Measurements from ENCODE around the gene COBLL1.
"Not testable (repeated sequence)": the region's sequence is repeated elsewhere in the genome, so short reads cannot be mapped to it uniquely, and the experiment has no call there.

Gene COBLL1, protein sequence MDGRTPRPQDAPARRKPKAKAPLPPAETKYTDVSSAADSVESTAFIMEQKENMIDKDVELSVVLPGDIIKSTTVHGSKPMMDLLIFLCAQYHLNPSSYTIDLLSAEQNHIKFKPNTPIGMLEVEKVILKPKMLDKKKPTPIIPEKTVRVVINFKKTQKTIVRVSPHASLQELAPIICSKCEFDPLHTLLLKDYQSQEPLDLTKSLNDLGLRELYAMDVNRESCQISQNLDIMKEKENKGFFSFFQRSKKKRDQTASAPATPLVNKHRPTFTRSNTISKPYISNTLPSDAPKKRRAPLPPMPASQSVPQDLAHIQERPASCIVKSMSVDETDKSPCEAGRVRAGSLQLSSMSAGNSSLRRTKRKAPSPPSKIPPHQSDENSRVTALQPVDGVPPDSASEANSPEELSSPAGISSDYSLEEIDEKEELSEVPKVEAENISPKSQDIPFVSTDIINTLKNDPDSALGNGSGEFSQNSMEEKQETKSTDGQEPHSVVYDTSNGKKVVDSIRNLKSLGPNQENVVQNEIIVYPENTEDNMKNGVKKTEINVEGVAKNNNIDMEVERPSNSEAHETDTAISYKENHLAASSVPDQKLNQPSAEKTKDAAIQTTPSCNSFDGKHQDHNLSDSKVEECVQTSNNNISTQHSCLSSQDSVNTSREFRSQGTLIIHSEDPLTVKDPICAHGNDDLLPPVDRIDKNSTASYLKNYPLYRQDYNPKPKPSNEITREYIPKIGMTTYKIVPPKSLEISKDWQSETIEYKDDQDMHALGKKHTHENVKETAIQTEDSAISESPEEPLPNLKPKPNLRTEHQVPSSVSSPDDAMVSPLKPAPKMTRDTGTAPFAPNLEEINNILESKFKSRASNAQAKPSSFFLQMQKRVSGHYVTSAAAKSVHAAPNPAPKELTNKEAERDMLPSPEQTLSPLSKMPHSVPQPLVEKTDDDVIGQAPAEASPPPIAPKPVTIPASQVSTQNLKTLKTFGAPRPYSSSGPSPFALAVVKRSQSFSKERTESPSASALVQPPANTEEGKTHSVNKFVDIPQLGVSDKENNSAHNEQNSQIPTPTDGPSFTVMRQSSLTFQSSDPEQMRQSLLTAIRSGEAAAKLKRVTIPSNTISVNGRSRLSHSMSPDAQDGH
- total RNA-seq = 0 to 0.05 (median 0.04) reads per million in 3 experiments

GRCh38 chr2:164841719-164842623 is at the start of gene COBLL1:
TSS of gene COBLL1 (minus strand) at chr2:164841823. CDS start at chr2:164841196, 627 bp downstream.
- DNase-seq = no peak

- DNase-seq = no peak
Observed at GRCh38 chr2:164890544-164890943, 48.9 kb upstream of the COBLL1 start.

- DNase-seq = no peak
Observed at GRCh38 chr2:164888592-164888991, 47.0 kb upstream of the COBLL1 start.

- DNase-seq = no peak
Observed at GRCh38 chr2:164887434-164888144, 46.0 kb upstream of the COBLL1 start.

GRCh38 chr2:164882276-164882675 is 40.7 kb upstream of the COBLL1 start:
- no peak for DNase-seq

DNA sequence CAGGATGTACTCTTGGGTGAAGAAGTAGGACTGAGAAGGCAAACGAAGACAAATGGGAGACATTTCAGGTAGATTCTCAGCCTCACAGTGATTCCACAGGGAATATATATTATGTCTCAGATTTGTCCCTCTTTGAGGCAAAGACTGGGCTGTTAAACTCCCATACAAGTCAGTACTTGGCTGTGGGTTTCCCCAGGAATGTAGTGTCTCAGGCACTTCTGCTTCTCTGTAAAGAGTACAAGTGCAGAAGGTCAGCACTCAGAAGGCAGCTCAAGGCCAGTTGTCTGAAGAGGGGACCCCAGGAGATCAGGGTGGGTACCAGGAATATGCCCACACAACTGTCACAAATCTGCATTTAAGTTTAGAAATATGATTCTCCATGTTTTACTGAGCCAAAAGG is 39.9 kb upstream of the COBLL1 start:
- DNase-seq = no peak

DNA sequence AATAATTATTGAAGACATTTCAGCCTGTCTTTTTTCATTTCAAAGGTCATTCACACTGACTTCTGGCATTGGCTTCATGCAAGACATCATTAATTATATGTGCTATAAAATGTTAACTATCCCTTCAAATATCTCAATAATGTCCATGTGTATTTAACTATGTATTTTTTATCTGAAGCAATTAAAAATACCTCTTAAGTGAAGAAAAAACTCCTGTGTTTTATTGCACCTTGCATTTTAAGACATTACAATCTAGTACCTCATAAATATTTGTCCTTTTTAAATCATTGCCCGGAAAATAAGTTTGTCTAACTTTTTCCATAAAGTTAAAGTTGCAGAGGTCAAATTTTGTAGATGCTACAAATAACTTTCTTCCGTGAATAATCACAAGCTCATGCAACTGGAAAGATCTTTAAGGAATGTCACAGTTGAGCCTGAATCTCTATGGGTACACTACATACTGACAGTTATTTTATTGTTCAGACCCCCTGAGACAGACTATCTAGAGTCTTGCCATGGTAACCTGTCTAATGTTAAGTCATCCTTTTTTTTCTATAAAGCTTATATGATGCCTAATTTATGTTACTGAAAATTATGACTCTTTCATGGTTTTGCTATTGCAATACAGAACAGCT is 38.4 kb upstream of the COBLL1 start:
- no peak for DNase-seq

- no peak for DNase-seq
Observed at GRCh38 chr2:164877927-164878326, 36.3 kb upstream of the COBLL1 start.

DNA sequence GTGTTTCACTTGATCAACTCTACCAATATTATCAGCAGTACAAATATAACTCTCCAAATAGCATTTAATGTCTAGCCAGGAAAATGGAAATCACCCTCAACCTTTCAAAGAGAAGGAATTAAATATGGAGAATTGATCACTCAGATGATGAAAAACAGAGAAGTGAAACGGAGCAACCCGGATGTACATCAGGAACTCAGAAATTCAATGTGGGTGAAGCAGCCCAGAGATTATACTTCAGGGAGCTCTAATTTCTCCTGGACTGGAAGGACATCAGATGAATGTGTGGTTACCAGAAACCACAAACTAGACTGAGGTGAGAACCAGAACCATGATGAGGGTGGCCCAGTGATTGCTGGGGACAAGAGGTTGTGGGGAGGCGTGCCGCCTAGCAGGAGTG is 35.5 kb upstream of the COBLL1 start:
- no peak for DNase-seq

GRCh38 chr2:164875334-164876205 is 33.9 kb upstream of the COBLL1 start:
- DNase-seq = no peak

DNA sequence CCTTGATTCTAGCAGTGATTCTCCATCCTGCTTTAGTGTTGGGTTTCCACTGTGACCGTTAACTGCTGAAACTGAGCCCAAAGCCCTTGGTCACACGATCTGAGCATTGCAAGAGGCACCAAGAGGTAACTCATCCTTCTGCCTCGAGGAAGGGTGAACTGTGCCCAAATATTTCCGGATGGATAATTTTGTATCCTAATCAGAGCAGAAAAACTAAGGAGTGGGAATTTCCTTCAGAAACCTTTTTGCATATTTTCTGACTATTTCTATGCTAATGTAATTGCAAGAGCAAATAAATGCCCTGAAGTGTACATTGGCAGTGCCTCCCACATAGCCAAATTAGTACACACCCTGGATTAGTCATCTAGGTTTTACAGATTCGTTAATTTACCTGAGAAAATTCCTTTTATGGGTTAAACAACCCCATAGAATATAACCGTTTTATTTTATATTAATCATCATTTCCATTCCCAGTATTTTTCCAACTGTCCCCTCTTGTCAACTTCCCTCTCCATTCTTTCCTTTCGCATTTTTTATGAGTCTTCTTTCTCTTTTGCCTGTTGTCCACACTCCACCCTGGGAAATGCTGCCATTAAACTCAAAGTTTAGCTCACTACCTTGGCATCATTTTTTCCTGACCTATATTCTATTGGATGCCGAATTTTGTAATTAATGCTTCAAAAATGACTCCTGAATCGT is 31.7 kb upstream of the COBLL1 start:
- no peak for DNase-seq

GRCh38 chr2:164871404-164871803 is 29.8 kb upstream of the COBLL1 start:
- DNase-seq = no peak

GRCh38 chr2:164869420-164869772 is 27.8 kb upstream of the COBLL1 start:
- no peak for DNase-seq

DNA sequence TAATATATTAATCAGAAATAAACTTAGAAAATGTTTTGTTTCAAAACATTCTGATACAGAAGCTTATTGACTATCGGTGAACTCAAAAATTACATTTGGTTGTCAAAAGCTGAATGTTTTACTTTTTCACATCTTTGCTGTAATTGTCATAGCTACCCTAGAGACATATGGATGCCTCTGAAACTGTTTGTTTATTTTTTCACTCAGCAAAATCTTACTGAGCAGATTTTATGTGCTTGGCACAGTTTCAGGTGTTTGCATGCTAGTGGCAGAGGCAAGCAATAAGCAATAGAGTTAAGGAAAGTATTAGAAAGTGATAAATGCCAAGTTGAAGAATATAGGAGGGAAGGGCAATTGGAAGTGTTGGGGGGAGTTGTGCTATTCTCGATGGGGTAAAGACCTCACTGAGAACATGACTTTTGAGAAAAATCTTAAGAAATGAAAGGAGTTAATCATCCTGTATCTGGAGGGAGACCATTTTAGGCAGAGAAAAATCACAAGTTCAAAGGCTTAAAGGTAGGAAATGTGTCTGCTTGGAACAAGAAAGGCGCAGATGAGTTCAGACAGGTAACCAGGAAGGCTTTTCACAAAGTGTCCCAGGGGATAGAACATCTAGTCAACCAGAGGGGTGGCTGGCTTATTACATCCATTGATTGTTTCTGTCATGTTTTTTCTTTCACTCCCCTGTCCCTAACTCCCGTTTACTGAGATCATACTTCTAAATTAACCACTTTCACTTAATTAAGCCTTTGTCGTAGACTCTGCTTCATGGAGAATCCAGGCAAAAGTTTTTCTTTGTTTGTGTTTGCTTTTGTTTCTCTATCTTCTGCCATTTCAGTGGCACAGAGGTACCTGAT is 27.2 kb upstream of the COBLL1 start:
- no peak for DNase-seq

DNA sequence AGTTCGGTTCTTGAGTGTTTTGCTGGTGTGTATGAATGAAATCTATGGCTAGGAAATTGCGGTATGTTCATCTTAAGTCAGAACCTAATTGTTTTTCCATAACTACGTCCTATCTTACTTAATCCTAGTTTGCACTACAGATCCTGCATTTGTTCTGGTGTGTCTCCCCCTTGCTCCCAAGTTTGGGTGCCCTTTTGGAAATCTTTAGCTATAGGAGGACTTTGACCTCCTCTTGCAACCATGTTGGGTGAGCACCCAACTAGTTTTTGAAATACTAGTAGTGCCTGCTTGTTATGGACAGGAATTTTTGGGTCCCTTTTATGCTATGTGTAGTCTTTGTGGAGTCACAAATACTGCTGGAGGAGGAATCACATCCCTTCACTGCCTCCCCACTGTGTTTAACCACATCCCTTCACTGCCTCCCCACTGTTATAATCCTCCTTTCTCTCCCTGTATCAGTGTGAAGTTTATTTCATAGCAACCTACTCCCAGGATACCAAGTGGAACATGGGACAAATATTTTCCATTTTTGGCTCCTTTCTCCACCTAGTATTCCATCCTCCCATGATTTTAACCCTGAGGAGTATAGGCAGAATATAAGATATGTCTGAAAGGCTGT is 26.3 kb upstream of the COBLL1 start:
- DNase-seq = no peak

- DNase-seq = not testable (repeated sequence)
Observed at GRCh38 chr2:164866381-164866780, 24.8 kb upstream of the COBLL1 start.

- DNase-seq = no peak
Observed at GRCh38 chr2:164860694-164861042, 19.0 kb upstream of the COBLL1 start.
